ENCODE data around the gene APOA4.
A peak's percentile ranks its signal among the peaks of the same experiment; 100 is the strongest.

APOA4 gene

GRCh38 chr11:116857936-116858335 lies 34.8 kb upstream of the APOA4 start:
- TF ChIP-seq CTCF (IDR thresholded peaks at IDR 0.05; ENCODE audit: extremely low read depth, missing control alignments): no peak
- DNase-seq (ENCODE audit: low spot score): no peak

- no peak for DNase-seq (ENCODE audit: low spot score)
- TF ChIP-seq CTCF (IDR thresholded peaks at IDR 0.05; ENCODE audit: extremely low read depth, missing control alignments): no peak
These were observed 34.2 kb upstream of the APOA4 start for GRCh38 chr11:116857316-116857715.

- DNase-seq (ENCODE audit: low spot score): no peak
- no peak for TF ChIP-seq CTCF (IDR thresholded peaks at IDR 0.05; ENCODE audit: extremely low read depth, missing control alignments)
These were observed 33.3 kb upstream of the APOA4 start for GRCh38 chr11:116856423-116856822.

- DNase-seq (ENCODE audit: low spot score): no peak
- no peak for TF ChIP-seq CTCF (IDR thresholded peaks at IDR 0.05; ENCODE audit: extremely low read depth, missing control alignments)
These were observed 32.3 kb upstream of the APOA4 start for GRCh38 chr11:116855413-116855812.

GRCh38 chr11:116853461-116854073 lies 30.5 kb upstream of the APOA4 start:
- DNase-seq (ENCODE audit: low spot score): peak; percentile 86
- TF ChIP-seq CTCF (IDR thresholded peaks at IDR 0.05; ENCODE audit: extremely low read depth, missing control alignments): no peak

- DNase-seq (ENCODE audit: low spot score): no peak
- TF ChIP-seq CTCF (IDR thresholded peaks at IDR 0.05; ENCODE audit: extremely low read depth, missing control alignments): no peak
These were observed 29.3 kb upstream of the APOA4 start for GRCh38 chr11:116852261-116853031.

- no peak for TF ChIP-seq CTCF (IDR thresholded peaks at IDR 0.05; ENCODE audit: extremely low read depth, missing control alignments)
- no peak for DNase-seq (ENCODE audit: low spot score)
These were observed 28.5 kb upstream of the APOA4 start for GRCh38 chr11:116851626-116852025.

Data from GM20000 (cell line).